HG03064 (cell line): ENCODE measurements around the gene CBFB.
"Not testable (repeated sequence)": the region's sequence is repeated elsewhere in the genome, so short reads cannot be mapped to it uniquely, and the experiment has no call there.

ENCODE experiments used
- ATAC-seq: cut with Tn5 transposase; IDR thresholded peaks from one replicate; pipeline ENCODE4 v1.9.1; 2021; ENCODE audit warnings: low read depth; ENCODE audit not compliant: unreplicated experiment

Gene CBFB

GRCh38 chr16:67040166-67040565, 11.2 kb downstream of the CBFB start:
- no peak for ATAC-seq

DNA sequence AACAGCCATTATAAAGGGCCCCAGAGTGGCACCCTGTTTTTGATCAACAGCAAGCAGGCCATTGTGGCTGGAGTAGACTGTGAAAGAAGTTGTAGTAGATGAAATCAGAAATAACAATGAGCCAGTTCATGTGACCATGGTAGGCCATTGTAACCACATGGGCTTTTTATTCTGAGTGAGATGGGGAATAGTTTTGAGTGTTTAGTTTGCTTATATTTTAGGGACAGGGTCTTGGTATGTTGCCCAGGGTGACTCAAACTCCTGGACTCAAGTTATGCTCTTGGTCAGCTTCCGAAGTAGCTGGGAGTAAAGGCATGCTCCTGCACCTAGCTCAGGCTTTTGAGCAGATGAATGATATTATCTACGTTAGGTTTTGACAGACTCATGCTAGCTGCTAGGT, 12.0 kb downstream of the CBFB start:
- ATAC-seq = no peak

DNA sequence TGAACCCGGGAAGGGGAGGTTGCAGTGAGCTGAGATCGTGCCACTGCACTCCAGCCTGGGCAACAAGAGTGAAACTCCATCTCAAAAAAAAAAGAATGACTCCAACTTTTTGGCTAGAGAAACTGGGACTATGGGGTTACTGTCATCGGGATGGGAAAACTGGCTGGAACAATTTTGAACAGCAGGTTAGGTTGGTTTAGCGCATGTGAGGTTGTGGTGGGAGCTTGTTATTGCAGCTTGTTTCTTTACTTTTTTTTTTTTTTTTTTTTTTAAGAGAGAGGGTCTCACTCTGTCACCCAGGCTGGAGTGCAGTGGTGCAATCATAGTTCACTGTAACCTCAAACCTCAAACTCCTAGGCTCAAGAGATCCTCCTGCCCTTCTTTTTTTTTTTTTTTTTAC, 12.6 kb downstream of the CBFB start:
- not testable (repeated sequence) for ATAC-seq

DNA sequence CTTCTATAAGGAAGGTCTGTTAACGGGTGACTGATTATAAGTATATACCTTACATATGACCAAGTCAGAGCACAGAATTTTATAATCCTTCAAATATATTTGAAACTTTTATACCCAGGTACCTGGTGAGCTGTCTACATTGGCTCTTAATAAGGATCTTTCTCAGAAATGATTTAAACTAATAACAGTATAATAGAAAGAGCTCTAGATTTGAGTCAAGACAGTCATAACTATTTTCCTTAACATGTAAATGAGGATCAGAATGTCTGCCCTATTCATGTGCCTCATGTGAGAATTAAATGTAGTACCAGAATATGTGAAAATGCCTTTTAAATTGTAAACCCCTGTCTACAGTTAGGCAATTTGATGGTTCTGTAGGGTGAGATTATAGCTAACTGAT, 14.5 kb downstream of the CBFB start:
- no peak for ATAC-seq

DNA sequence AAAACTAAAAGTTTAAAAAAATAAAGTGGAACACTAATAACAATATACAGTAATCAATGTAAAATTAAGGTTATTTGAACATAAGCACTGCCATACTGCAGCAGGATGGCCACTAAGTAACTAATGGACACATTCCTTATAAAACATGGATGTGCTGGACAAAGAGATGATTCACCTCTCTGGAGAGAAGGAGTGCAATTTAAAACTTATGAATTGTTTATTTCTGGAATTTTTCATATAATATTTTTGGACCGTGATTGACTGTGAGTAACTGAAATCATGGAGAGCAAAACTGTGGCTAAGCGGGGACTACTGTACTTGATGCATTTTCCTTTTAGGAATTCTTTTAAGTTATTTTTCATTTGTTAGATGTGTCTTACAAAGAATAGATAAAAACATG, 21.8 kb downstream of the CBFB start:
- ATAC-seq = no peak

DNA sequence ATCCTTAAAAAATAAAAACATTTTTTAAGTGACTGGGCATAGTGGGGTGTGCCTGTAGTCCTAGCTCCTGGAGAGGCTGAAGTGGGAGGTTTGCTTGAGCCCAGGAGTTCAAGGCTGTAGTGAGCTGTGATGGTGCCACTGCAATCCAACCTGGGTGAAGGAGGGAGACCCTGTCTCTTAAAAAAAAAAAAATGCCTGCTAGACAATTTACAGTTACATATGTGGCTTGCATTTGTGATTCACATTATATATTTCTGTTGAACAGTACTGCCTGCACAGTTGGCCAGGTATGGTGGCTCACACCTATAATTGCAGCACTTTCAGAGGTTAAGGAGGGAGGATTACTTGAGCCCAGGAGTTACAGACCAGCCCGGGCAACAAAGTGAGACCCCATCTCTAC, 23.4 kb downstream of the CBFB start:
- ATAC-seq = no peak

DNA sequence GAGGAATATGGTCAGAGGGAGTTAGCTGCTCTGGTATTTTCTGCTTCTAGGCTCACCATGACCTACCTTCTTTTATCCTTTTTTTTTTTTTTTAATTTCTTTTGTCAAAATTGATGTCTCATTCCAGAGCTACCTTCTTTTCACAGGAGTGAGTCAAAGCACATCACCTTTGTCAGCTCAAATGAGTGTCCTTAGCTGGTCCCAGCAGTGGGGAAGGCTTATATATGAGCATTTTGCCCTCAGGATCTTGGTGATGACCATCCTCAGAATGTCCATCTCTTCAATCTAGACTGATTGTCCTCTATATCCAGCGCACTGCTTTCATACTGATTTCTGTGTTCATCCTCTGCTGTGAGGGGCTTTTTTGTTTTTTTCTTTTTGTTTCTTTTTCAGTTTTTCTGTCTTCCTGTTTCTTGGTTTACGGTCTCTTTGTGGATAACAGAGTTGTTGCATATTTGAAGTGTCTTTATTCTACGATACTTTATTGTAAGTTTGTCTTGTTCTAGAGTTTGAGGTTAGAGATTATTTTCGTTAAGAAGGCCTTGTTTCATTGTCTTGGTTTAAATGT, 24.9 kb downstream of the CBFB start:
- no peak for ATAC-seq

DNA sequence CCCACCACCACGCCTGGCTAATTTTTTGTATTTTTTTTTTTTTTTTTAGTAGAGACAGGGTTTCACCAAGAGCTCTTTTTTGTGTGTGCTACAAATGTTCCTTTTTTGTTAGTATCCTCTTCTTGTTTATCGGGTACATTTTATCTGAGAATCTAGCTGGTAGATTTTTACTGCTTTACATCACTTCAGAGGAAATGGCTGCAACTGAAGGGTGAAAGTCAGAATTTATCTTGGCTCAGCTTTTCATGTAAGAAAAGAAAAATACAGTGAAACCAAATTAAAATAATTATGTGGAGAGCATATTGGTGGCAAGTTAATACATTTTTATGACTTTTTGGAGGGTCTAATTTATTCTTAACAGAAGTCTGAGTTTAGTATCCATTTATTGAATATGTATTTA, 26.0 kb downstream of the CBFB start:
- ATAC-seq = no peak

- no peak for ATAC-seq
Observed at GRCh38 chr16:67055712-67056487, 27.0 kb downstream of the CBFB start.

- ATAC-seq = no peak
Observed at GRCh38 chr16:67063008-67063407, 34.1 kb downstream of the CBFB start.

- no peak for ATAC-seq
Observed at GRCh38 chr16:67068212-67068753, 39.3 kb downstream of the CBFB start.

DNA sequence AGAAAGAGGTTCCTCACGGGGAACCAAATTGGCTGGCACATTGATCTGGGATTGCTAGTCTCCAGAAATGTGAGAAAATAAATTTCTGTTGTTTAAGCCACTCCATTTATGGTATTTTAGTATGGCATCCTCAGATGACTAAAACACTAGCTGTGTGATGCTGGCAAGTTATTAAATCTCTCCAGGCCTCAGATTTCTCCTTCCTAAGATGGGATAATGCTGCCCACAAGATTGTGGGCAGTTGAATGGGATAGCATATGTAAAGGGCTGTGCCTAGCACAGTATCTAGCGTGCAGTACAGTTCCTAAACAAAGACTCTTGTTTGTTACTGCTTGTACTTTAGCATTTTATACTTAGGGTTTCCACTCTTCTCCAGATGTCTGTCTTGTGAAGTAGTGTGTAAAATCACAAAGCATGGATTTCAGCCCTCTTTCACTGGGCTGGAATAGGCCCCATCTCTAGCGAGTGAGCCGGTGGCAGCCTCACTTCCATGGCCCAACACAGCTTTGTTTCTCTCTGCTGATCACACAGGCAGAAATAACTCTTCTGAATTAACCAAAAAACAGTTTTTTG, 42.6 kb downstream of the CBFB start:
- ATAC-seq = no peak

GRCh38 chr16:67075331-67075730, 46.4 kb downstream of the CBFB start:
- no peak for ATAC-seq

GRCh38 chr16:67077871-67078270, 48.9 kb downstream of the CBFB start:
- ATAC-seq = no peak

DNA sequence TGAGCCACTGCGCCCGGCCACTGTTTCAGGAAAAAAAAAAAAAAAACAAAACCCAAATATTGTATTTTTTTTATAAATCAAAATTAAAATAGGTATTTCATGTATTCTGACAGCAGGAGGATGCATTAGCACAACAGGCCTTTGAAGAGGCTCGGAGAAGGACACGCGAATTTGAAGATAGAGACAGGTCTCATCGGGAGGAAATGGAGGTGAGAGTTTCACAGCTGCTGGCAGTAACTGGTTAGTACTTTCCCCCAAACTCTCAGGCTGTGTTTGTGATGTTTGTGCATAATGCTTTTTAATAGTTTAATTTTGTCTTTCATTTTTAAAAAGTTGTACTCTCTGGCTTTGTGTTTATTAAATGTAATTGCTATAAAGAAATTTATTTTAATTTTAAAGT, 53.2 kb downstream of the CBFB start:
- ATAC-seq = no peak

GRCh38 chr16:67082891-67083290, 53.9 kb downstream of the CBFB start:
- ATAC-seq = no peak

GRCh38 chr16:67084345-67085028, 55.5 kb downstream of the CBFB start:
- ATAC-seq = peak; percentile 73

DNA sequence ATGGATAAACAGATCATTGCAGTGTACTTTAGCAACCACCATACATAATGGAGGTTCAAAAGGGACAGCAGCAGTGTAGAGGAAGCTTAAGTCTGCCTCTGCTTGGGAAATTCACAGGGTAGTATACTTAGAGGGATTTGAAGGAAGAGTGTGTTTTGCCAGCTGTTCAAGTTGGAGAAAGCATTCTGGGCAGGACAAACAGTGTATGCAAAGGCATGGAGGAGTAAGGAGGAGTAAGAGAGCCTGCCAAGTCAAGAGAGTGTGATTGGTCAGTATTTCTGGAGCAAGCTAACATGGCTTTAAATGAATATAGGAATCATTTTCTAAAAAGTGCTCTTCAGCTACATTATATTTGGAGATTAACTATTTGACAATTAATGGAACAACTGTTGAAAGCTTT, 57.9 kb downstream of the CBFB start:
- no peak for ATAC-seq

- no peak for ATAC-seq
Observed at GRCh38 chr16:67087291-67087690, 58.3 kb downstream of the CBFB start.

DNA sequence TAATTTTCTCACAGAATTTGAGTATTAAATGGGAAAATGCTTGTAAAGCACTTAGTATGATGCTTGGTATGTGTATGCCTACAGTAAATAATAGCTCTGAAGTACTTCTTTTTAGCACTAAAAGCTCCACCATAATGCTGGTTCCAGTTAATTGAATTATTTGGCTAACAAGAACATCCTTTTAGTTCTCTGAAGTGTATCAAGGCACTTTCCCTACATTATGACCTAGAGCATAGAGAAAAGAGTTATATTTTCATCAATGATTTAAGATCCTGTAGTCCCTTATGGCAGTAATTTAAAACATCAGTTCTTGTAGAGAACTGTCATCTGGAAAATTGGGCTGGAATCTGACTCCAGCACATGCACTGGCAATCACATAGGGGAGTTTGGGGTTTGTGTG, 58.9 kb downstream of the CBFB start:
- no peak for ATAC-seq

DNA sequence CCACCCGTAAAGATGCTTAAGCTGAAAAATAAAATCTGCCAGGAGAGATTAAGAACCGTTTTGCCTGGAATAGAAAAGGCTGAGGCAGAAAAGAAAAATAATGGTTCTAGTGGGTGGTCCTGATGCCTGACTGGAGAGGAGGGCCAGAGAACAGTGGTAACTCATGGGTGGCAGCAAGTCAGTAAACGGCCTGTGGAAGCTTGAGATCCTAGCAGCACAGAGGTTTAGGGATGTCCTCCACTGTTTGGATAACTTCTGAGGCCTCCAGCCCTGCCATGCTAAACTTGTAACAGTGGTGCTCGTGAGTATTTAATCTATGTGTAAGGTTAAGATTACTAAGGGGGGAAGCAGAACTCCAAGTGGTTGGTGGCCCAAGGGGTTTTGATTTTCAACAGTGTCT, 59.6 kb downstream of the CBFB start:
- no peak for ATAC-seq
